ENCODE data around the gene SELENOO.
A peak's percentile ranks its signal among the peaks of the same experiment; 100 is the strongest.

The SELENOO gene

DNA sequence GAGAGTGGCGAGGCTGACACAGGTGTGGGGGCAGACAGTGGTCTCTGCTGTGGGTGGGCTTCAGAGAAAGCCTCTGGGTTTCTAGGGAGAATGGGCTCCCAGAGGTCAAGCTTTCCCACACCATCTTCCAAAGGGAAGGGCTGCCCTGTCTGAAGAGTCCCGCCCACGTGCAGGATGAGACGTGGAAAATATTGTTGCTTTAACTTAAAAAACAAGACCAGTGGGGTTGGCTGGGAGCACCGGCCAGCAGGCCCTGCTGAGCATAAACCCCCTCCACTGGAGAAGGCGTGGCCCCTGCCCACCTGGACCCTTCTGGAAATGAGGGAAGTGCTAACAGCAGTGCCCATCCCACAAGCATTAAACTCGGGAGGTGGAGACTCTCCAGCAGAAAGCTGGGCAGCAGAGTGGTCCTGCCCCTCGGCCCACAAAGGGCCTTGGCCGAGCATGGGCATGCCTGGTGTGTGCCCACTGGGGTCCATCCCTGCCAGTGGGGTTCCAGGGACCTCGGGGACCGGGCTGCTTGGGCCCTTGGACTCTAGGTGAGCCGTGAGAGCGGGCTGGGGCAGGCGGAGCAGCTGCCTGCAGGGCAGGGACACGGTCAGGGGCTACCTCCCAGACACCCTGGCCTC, 15.4 kb downstream of the SELENOO start:
- no peak for ATAC-seq
- TF ChIP-seq TCF4 (CRISPR knock-in tag; IDR thresholded peaks at IDR 0.05; ENCODE audit: borderline replicate concordance) (no peak), PPARA (CRISPR knock-in tag; IDR thresholded peaks at IDR 0.05; ENCODE audit: borderline replicate concordance) (no peak), ARNTL (CRISPR knock-in tag; IDR thresholded peaks at IDR 0.05; ENCODE audit: borderline replicate concordance, low read depth) (no peak), BACH2 (CRISPR knock-in tag; IDR thresholded peaks at IDR 0.05; ENCODE audit: borderline replicate concordance) (no peak)

GRCh38 chr22:50216684-50217520, 16.1 kb downstream of the SELENOO start:
- no peak for ATAC-seq
- TF ChIP-seq ZFP30 (CRISPR knock-in tag; IDR thresholded peaks at IDR 0.05) (no peak), CSDC2 (CRISPR knock-in tag; IDR thresholded peaks at IDR 0.05) (no peak), SNAI2 (CRISPR knock-in tag; IDR thresholded peaks at IDR 0.05) (no peak), OSR1 (CRISPR knock-in tag; IDR thresholded peaks at IDR 0.05) (no peak), ZC3H10 (CRISPR knock-in tag; IDR thresholded peaks at IDR 0.05) (no peak), ISL1 (CRISPR knock-in tag; IDR thresholded peaks at IDR 0.05) (no peak), RARB (CRISPR knock-in tag; IDR thresholded peaks at IDR 0.05) (no peak), ZFP3 (CRISPR knock-in tag; IDR thresholded peaks at IDR 0.05) (no peak), ESRRG (CRISPR knock-in tag; IDR thresholded peaks at IDR 0.05) (no peak), GLIS3 (CRISPR knock-in tag; IDR thresholded peaks at IDR 0.05) (no peak), CREB5 (CRISPR knock-in tag; IDR thresholded peaks at IDR 0.05; ENCODE audit: low read depth) (no peak), ZNF8 (CRISPR knock-in tag; IDR thresholded peaks at IDR 0.05) (no peak), PPARA (CRISPR knock-in tag; IDR thresholded peaks at IDR 0.05; ENCODE audit: borderline replicate concordance) (no peak)
- TF ChIP-seq, protein P1, sequence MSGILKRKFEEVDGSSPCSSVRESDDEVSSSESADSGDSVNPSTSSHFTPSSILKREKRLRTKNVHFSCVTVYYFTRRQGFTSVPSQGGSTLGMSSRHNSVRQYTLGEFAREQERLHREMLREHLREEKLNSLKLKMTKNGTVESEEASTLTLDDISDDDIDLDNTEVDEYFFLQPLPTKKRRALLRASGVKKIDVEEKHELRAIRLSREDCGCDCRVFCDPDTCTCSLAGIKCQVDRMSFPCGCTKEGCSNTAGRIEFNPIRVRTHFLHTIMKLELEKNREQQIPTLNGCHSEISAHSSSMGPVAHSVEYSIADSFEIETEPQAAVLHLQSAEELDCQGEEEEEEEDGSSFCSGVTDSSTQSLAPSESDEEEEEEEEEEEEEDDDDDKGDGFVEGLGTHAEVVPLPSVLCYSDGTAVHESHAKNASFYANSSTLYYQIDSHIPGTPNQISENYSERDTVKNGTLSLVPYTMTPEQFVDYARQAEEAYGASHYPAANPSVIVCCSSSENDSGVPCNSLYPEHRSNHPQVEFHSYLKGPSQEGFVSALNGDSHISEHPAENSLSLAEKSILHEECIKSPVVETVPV (CRISPR knock-in tag; IDR thresholded peaks at IDR 0.05) = no peak
- TF ChIP-seq, protein P2, sequence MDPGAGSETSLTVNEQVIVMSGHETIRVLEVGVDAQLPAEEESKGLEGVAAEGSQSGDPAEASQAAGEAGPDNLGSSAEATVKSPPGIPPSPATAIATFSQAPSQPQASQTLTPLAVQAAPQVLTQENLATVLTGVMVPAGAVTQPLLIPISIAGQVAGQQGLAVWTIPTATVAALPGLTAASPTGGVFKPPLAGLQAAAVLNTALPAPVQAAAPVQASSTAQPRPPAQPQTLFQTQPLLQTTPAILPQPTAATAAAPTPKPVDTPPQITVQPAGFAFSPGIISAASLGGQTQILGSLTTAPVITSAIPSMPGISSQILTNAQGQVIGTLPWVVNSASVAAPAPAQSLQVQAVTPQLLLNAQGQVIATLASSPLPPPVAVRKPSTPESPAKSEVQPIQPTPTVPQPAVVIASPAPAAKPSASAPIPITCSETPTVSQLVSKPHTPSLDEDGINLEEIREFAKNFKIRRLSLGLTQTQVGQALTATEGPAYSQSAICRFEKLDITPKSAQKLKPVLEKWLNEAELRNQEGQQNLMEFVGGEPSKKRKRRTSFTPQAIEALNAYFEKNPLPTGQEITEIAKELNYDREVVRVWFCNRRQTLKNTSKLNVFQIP (CRISPR knock-in tag; IDR thresholded peaks at IDR 0.05; ENCODE audit: borderline replicate concordance, low read depth) = no peak

GRCh38 chr22:50217543-50218152, 16.8 kb downstream of the SELENOO start:
- ATAC-seq = no peak
- TF ChIP-seq OSR1 (CRISPR knock-in tag; IDR thresholded peaks at IDR 0.05) (no peak), ZFP30 (CRISPR knock-in tag; IDR thresholded peaks at IDR 0.05) (no peak), ZNF70 (CRISPR knock-in tag; IDR thresholded peaks at IDR 0.05) (no peak)

DNA sequence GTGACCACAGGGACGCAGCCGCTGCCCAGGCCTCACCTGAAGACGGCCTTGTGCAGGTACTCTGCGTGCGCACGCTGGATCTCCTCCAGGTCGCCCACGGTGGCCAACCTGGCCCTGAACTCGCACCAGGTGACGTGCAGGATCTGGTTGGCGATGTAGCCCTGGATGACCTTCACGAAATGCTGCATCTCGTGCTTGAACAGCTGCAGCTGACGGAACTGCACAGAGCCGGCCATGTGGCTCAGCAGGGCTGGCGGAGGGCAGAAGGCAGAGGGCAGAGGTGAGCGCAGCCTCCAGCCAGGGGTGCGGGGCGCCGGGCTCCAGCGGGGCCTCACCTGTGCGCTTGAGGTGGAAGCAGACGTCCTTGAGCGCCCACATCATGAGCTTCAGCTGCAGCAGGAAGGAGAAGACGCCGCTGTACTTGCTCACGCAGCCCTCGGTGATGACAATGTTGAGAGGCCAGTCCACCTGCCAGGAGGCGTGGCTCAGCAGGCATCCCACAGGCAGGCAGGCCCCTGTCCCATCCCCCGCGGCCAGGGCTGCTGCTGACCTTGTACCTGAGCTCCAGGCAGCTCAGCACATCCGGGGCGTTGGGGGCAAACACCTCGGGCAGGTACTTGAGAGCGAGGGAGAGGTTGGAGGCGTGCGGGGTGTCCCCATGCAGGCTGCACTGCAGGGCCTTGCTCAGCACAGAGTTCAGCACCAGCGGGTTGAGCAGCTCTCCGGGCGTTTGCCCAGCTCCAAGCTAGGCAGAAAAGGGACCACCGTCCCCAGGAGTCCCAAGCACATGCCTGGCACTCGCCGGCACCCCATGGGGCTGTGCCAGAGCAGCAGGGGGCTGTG, 17.6 kb downstream of the SELENOO start:
- peak; percentile 7 for ATAC-seq
- no peak for TF ChIP-seq ZNF70 (CRISPR knock-in tag; IDR thresholded peaks at IDR 0.05)
- no peak for TF ChIP-seq PPARA (CRISPR knock-in tag; IDR thresholded peaks at IDR 0.05; ENCODE audit: borderline replicate concordance)
- no peak for TF ChIP-seq SNAI2 (CRISPR knock-in tag; IDR thresholded peaks at IDR 0.05)
- TF ChIP-seq ARNTL (CRISPR knock-in tag; IDR thresholded peaks at IDR 0.05; ENCODE audit: borderline replicate concordance, low read depth) = no peak
- TF ChIP-seq GLIS3 (CRISPR knock-in tag; IDR thresholded peaks at IDR 0.05) = no peak
- no peak for TF ChIP-seq CREB5 (CRISPR knock-in tag; IDR thresholded peaks at IDR 0.05; ENCODE audit: low read depth)
- TF ChIP-seq BACH2 (CRISPR knock-in tag; IDR thresholded peaks at IDR 0.05; ENCODE audit: borderline replicate concordance) = no peak
- no peak for TF ChIP-seq ZNF565 (CRISPR knock-in tag; conservative IDR thresholded peaks at IDR 0.05; ENCODE audit: low read depth)
- no peak for TF ChIP-seq ESRRG (CRISPR knock-in tag; IDR thresholded peaks at IDR 0.05)
- TF ChIP-seq, protein P3, sequence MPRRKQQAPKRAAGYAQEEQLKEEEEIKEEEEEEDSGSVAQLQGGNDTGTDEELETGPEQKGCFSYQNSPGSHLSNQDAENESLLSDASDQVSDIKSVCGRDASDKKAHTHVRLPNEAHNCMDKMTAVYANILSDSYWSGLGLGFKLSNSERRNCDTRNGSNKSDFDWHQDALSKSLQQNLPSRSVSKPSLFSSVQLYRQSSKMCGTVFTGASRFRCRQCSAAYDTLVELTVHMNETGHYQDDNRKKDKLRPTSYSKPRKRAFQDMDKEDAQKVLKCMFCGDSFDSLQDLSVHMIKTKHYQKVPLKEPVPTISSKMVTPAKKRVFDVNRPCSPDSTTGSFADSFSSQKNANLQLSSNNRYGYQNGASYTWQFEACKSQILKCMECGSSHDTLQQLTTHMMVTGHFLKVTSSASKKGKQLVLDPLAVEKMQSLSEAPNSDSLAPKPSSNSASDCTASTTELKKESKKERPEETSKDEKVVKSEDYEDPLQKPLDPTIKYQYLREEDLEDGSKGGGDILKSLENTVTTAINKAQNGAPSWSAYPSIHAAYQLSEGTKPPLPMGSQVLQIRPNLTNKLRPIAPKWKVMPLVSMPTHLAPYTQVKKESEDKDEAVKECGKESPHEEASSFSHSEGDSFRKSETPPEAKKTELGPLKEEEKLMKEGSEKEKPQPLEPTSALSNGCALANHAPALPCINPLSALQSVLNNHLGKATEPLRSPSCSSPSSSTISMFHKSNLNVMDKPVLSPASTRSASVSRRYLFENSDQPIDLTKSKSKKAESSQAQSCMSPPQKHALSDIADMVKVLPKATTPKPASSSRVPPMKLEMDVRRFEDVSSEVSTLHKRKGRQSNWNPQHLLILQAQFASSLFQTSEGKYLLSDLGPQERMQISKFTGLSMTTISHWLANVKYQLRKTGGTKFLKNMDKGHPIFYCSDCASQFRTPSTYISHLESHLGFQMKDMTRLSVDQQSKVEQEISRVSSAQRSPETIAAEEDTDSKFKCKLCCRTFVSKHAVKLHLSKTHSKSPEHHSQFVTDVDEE (CRISPR knock-in tag; IDR thresholded peaks at IDR 0.05) = no peak
- TF ChIP-seq TOX (CRISPR knock-in tag; IDR thresholded peaks at IDR 0.05; ENCODE audit: borderline replicate concordance) = no peak
- TF ChIP-seq ZFP3 (CRISPR knock-in tag; IDR thresholded peaks at IDR 0.05) = no peak
